AG10803 (cell line): ENCODE data around the gene PARG.
"Not testable (repeated sequence)": the region's sequence is repeated elsewhere in the genome, so short reads cannot be mapped to it uniquely, and the experiment has no call there.

Source experiments
- DNase-seq: peaks from one replicate; pipeline ENCODE4 v3.0.0; 2010; ENCODE audit warnings: low read depth
- H3K4me3 ChIP-seq: 2 replicates; pipeline ENCODE4 v1.5.1; 2011; ENCODE audit warnings: mild to moderate bottlenecking, low read length, control low read depth
- TF ChIP-seq, protein P1 (sequence below): conservative IDR thresholded peaks from 2 replicates; pipeline ENCODE4 v1.5.1; 2011; ENCODE audit warnings: mild to moderate bottlenecking, low read length, control low read depth, inconsistent platforms

Gene PARG

GRCh38 chr10:49844775-49845595 is 96.8 kb downstream of the PARG start:
- no peak overlapping the region for H3K4me3 ChIP-seq
- peak; percentile 28 for DNase-seq
- TF ChIP-seq, protein P1, sequence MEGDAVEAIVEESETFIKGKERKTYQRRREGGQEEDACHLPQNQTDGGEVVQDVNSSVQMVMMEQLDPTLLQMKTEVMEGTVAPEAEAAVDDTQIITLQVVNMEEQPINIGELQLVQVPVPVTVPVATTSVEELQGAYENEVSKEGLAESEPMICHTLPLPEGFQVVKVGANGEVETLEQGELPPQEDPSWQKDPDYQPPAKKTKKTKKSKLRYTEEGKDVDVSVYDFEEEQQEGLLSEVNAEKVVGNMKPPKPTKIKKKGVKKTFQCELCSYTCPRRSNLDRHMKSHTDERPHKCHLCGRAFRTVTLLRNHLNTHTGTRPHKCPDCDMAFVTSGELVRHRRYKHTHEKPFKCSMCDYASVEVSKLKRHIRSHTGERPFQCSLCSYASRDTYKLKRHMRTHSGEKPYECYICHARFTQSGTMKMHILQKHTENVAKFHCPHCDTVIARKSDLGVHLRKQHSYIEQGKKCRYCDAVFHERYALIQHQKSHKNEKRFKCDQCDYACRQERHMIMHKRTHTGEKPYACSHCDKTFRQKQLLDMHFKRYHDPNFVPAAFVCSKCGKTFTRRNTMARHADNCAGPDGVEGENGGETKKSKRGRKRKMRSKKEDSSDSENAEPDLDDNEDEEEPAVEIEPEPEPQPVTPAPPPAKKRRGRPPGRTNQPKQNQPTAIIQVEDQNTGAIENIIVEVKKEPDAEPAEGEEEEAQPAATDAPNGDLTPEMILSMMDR, result no peak

- not testable (repeated sequence) for H3K4me3 ChIP-seq, DNase-seq
These were observed 99.5 kb downstream of the PARG start for GRCh38 chr10:49842333-49842628.

- TF ChIP-seq, protein P1, result no peak
- H3K4me3 ChIP-seq, result no peak overlapping the region
- no peak for DNase-seq
These were observed 100.1 kb downstream of the PARG start for GRCh38 chr10:49841615-49842332.

GRCh38 chr10:49837685-49838084 is 104.1 kb downstream of the PARG start:
- H3K4me3 ChIP-seq, result no peak overlapping the region
- TF ChIP-seq, protein P1, result no peak
- no peak for DNase-seq

GRCh38 chr10:49837051-49837478 is 104.8 kb downstream of the PARG start:
- TF ChIP-seq, protein P1, result no peak
- no peak for DNase-seq
- H3K4me3 ChIP-seq, result no peak overlapping the region

DNA sequence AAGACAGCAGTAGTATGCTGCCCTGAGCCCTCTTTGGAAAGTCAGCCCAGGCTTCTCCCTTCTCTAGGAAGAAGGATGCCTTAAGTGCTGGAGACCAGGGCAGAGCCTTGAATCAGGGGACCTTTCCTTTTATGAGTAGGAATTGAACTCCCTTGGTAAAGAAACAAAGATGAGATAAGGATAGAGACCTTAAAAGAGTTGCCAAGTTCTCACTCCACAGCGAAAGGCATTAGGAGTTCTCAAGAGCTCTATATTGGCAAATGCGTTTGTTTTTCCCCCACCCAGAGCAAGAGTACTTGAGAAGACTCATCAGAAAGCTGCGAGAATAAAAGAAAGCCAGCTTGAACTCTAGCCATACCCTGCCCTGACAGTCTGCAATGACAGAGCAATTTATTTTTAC is 106.9 kb downstream of the PARG start:
- TF ChIP-seq, protein P1, result no peak
- DNase-seq, result no peak

GRCh38 chr10:49834201-49834600 is 107.6 kb downstream of the PARG start:
- H3K4me3 ChIP-seq, result no peak overlapping the region
- TF ChIP-seq, protein P1, result no peak
- no peak for DNase-seq

More for the DNA sequence above, 106.9 kb downstream of the PARG start:
- H3K4me3 ChIP-seq, result no peak overlapping the region
